Endometrium (tissue), 2 donors: Measurements from ENCODE around the gene PHACTR1.
"Not testable (repeated sequence)": the region's sequence is repeated elsewhere in the genome, so short reads cannot be mapped to it uniquely, and the experiment has no call there.

ENCODE experiments used
- FAIRE-seq: peaks from 2 replicates; lab custom pipeline; 2012; peaks lifted over from hg19 to GRCh38; lab: Jason Lieb, UNC
- donor health status: control.
- donor health status: control.

Gene PHACTR1

DNA sequence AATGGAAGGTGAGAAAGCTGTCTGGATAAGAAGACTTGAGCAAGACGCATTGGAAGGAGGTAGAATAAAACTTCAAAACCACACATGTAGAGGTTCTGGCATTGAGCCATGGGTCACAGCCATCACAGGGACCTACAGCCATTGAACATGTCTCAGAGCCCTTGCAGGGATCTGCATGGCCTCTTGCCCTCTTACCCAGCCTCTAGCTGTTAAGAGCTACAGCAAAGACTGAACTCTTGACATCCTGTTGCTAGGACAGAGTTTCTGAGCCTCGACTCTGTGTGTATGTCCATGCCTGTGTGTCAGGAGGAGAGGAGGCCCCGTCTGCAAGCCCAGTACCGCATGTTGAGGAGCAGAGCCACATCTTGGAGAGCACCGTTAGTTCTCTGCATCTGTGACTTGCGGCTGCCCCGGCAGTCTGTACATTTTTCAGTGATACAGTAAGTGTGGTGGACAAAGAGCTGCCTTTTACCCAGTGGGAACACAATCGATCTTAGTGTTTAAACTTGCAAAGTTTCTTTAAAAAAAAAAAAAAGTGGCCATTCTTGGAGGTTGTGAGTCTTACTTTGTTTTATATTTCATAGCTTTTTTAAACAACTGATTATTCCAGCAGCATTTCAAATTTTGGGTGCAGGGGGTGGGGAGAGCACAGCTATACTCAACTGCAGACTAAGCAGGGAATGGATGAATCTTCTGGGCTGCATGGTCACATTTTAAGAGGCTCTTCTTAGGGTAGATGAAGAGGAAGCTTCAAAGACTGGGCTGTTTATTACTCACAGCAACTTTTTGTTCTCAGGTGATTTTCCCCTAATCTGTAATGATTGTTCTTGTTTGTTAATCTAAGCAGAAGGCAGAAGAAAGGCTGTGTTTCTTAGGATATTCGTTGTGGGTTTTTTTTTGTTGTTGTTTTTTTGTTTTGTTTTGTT, 523.2 kb downstream of the PHACTR1 start:
- FAIRE-seq: no peak

DNA sequence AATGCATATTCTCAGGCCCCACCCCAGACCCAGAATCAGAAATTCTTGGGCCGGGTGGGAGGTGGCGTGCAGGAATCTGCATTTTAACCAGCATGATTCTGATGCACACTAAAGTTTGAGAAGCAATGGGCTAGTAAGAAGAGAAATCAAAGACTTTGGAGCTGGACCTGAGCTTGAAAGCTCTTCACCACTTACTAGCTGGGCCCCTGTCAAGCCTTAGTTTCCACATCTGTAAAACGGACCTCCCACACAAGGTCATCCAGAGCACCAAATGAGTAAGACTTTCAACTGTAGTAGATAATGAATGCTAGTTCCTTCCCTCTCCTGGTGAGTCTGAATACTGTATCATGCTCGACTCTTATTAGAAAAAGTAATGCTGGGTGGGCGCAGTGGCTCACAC, 524.8 kb downstream of the PHACTR1 start:
- no peak for FAIRE-seq

- no peak for FAIRE-seq
Observed at GRCh38 chr6:13242178-13242577, 525.6 kb downstream of the PHACTR1 start.

GRCh38 chr6:13242590-13242989, 526.0 kb downstream of the PHACTR1 start:
- no peak for FAIRE-seq

GRCh38 chr6:13243033-13243432, 526.5 kb downstream of the PHACTR1 start:
- FAIRE-seq: no peak

- not testable (repeated sequence) for FAIRE-seq
Observed at GRCh38 chr6:13243745-13244144, 527.2 kb downstream of the PHACTR1 start.

DNA sequence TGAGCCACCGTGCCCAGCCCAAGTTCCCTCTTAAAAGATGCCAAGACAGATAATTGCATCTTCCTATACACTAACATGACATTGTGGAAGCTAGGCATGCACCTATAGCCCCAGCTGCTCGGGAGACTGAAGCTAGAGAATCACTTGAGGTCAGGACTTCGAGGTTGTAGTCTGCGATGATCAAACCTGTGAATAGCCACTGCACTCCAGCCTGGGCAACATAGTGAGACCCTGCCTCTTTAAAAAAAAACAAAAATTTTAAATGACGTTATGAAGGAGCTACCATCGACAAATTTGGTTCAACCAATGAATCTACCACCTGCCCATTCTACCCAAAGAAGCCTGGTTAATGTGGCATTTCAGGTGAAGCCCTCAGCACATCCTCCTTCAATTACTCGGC, 531.1 kb downstream of the PHACTR1 start:
- FAIRE-seq: no peak

DNA sequence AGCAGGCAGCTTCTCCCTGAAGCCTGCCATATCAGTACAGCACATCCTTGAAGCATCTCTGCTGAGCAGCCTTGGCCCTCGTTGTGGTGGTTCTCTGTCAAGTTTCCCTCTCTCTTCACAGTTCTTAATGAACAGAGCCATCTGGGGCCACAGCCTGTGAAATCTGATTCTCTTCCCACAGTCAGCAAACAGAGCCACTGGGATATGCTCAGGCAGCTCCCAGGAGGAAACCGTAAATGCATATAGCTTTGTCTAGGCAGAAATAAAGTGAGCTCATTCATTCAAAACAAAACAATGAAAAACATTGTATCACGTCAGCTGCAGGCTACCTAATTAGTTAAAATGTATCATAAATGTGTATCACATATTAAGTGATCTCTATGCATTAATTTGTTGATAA, 531.5 kb downstream of the PHACTR1 start:
- FAIRE-seq: no peak

GRCh38 chr6:13248584-13248985, 532.0 kb downstream of the PHACTR1 start:
- no peak for FAIRE-seq

DNA sequence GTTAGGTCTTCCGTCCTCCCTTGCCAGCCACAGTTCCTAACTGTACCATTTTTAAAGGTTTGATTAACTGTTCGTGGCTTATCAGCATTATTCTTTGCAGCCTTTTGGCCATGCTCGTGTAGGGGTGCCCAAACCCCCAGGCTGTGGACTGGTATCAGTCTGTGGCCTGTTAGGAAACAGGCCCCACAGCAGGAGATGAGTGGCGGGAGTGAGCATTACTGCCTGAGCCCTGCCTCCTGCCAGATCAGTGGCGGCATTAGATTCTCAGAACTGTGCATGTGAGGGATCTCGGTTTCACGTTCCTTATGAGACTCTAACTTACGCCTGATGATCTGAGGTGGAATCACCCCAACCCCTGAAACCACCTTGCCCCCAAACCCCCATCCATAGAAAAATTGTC, 532.4 kb downstream of the PHACTR1 start:
- no peak for FAIRE-seq

DNA sequence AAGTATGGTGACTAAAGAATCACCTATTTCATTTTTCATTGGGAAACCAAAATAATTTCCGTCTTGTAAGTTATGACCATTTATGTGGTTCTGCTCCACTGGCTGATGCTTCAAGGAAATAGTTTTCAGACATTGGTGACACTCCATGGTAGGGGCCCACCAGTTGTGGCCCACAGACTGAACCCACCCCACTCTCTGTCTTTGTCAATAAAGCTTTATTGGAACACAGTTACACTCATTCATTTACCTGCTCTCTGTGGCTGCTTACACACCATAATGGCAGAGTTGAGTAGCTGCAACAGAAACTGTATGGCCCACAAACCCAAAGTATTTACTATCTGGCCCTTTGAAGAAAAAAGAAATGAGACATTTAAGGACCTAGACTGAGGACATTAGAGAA, 533.2 kb downstream of the PHACTR1 start:
- no peak for FAIRE-seq

GRCh38 chr6:13250703-13251102, 534.1 kb downstream of the PHACTR1 start:
- FAIRE-seq: no peak

DNA sequence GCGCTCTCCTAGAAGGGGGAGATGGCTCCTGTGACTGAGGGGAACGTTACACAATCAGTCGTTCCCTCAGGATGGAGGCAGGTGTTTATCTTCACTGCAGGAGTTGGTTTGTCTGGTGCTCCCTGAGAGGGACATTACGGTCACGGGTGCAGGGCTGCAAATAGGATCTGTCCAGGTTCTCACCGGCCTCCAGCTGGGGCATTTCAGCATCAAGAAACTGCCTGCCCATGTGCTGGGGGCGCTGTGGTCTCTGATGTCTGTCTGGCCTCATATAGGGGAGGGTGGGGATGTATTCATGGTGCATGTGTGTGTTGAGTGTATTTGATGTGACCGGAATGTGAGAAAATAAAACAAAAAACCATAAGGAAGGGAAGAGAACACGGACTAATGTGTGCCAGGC, 534.7 kb downstream of the PHACTR1 start:
- FAIRE-seq: no peak

- FAIRE-seq: no peak
Observed at GRCh38 chr6:13252790-13253189, 536.2 kb downstream of the PHACTR1 start.

DNA sequence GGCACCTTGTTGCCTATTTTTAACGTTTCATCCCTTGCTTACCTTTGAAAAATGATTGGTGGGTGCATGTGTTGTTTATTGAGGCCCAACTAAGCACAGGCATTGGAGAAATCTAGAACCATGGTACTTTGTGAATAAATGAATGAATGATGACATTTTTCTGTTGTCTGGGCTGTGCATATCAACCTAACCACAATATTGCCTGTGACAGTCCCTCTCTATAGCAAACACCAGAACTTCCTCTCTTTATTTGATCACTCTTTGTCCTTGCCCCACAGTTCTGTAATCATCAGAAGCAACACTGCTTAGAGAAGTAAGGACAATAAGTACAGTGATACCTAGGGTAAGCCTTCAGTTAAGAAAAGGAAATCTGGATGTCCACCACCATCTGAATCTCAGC, 536.7 kb downstream of the PHACTR1 start:
- FAIRE-seq: no peak

DNA sequence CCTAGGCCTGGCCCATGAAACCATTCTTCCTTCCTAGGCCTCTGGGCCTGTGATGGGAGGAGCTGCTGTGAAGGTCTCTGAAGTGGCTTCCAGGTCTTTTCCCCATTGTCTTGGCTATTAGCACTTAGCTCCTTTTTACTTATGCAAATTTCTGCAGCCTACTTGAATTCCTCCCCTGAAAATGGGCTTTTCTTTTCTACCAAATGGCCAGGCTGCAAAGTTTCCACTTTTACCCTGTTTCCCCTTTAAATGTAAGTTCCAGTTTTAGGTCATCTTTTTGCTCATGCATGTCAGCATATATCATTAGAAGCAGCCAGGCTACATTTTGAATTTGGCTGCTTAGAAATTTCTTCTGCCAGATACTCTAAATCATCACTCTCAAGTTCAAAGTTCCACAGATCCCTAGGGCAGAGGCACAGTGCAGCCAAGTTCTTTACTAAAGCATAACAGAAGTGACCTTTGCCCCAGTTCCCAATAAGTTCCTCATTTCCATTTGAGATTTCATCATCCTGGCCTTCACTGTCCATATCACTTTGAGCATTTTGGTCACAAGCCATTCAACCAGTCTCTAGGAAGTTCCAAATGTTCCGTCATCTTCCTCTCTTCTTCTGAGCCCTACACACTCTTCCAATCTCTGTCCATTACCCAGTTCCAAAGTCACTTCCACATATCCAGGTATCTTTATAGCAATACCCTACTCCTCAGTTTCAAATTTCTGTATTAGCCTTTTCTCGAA, 539.9 kb downstream of the PHACTR1 start:
- no peak for FAIRE-seq

- no peak for FAIRE-seq
Observed at GRCh38 chr6:13259393-13259792, 542.8 kb downstream of the PHACTR1 start.

DNA sequence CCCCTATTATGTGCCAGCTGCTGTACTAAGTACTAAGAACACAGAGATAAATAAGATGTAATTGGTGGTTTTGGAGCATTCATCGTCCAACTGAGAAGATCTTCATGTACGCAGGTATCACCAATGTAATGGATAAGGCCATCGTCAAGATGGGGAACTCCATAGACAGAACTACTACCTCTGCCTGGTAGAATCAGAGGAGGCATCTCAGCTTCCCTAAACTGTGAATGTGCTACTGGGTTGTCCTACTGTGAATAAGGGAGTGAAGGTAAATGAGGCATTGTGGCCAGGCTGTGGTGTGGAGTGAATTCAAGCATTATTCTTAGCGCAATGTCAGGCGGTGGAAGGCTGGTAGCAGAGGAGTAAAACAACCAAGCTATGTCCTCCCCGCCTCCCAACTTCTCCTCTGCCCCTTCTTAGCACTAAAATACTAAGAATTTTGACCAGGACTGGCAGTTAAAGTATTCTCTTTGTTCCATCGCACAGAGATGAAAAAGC, 543.6 kb downstream of the PHACTR1 start:
- FAIRE-seq: no peak

DNA sequence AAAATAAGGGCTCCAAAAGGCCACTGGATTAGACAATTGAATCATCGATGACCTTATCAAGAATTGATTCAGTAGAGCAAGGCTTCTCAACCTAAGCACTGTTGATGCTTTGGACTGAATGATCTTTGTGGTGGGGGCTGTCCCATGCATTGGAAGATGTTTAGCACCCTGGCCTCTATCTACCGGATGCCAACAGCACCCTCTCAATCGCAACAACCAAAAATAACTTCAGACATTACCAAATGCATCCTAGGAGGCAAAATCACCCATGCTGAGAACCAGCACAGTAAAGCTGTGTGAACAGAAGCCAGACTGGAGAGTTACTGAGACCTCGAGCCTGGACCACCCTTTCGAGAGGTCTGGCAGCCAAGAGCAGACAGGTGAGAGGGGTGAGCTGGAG, 544.3 kb downstream of the PHACTR1 start:
- FAIRE-seq: no peak

DNA sequence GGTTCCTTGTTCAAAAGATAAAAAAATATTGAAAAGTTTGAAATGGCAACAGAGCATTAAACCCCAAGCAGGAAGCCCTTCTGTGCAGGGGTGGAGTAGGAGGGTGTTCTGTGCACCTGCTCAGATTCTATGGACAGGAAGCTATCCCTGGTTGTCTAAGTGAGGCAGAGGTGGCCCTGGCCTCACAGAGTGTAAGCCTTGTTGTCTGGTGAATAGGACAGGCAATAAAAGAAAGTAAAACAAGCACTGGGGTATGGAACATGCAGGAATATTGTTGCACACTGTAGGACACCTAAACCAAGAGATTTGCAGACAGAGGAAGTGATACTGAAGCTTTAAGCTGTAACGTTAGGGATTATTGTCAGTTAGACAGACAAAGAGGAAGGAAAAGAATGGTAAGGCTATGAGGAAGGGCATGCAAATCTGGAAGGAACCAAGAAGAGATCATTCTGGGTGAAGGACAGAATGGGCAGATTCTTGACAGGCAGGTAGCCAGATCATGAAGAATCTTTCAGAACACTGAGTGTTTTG, 545.0 kb downstream of the PHACTR1 start:
- no peak for FAIRE-seq

DNA sequence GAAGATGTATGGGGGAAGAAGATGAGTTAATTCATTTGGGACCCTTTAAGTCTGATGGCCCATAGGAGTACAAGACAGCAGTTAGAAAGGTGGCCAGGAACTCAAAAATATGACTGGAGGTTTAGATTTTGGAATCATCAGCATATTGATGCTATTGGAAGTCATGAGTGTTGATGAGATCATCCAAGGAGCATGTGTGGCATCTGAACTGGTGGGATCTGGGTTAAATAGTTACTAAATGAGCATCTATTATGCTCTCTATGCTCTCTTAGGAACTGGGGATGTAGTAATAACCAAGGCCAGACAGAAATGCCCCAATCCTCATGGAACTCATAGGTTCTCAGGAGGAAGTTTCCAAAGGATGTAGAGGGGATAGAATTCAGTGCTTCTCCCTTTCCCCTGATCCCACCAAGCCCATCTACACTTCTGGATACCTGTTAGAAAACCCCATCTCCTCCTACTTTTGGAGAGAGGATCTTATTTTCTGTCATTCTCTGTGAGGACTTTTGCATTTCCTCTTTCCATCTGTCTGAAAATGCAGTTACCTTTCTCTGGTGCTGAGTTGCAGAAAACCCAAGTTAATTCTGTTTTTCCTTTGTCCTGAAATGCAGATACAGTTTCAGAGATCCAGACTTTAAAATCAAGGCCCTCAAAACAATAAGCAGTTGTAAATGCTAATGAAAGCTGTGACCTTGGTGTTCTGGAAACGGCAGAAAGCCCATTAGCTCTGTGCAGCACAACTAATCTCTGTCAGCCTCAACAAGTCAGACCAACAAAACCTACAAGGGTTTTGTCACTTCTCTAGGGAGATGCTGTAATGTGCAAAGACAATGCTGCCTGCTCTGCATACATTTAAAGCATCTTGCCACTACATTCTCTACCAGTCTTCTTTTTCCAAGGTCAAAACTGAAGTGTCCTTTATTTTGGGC, 546.0 kb downstream of the PHACTR1 start:
- FAIRE-seq: no peak

GRCh38 chr6:13263669-13264068, 547.1 kb downstream of the PHACTR1 start:
- FAIRE-seq: no peak
